ENCODE data around the gene DHX36.

- TF ChIP-seq POLR2A (IDR thresholded peaks at IDR 0.05) (no peak), CTCF (IDR thresholded peaks at IDR 0.05) (no peak)
Measured at GRCh38 chr3:154275965-154276364, 48.3 kb downstream of the DHX36 start.

Data from vagina (tissue), 2 donors.